ENCODE data around the gene NFYA.

Gene NFYA

GRCh38 chr6:41085182-41085581, 12.4 kb downstream of the NFYA start:
- H3K4me1 ChIP-seq = peaks cover 1 to 7% (median 7%) of the 10 kb centered on the region in 10 experiments
- H3K36me3 ChIP-seq = peaks cover 91 to 100% (median 98%) of the 10 kb centered on the region in 11 experiments
- no peak overlapping the region for H3K4me2 ChIP-seq
- no peaks in the 10 kb centered on the region for H3K27me3 ChIP-seq
- no peak overlapping the region for H3K9ac ChIP-seq
- H3K9me3 ChIP-seq (replicated peaks in 1 of 11) = no peaks in the 10 kb centered on the region
- H3K4me3 ChIP-seq = no peak overlapping the region
- no peak for TF ChIP-seq Cebpa-rat (IDR thresholded peaks at IDR 0.05)
- no peak overlapping the region for H3K27ac ChIP-seq
- H4K20me1 ChIP-seq = peaks cover 20 to 97% (median 90%) of the 10 kb centered on the region in 11 experiments; a peak in 20 of 22 replicates

- no peak for TF ChIP-seq Cebpa-rat (IDR thresholded peaks at IDR 0.05)
- no peak overlapping the region for H3K4me3 ChIP-seq
- H3K36me3 ChIP-seq = peaks cover 96 to 100% (median 98%) of the 10 kb centered on the region in 11 experiments
- no peaks in the 10 kb centered on the region for H3K4me1 ChIP-seq
- H4K20me1 ChIP-seq = peaks cover 2 to 97% (median 84%) of the 10 kb centered on the region in 11 experiments; a peak in 21 of 22 replicates
- H3K9me3 ChIP-seq (replicated peaks in 1 of 11) = no peaks in the 10 kb centered on the region
- no peak overlapping the region for H3K9ac ChIP-seq
- H3K27me3 ChIP-seq = no peaks in the 10 kb centered on the region
- H3K4me2 ChIP-seq = no peak overlapping the region
- H3K27ac ChIP-seq = no peak overlapping the region
These were observed 15.7 kb downstream of the NFYA start for GRCh38 chr6:41088451-41088850.

GRCh38 chr6:41090841-41091761, 18.3 kb downstream of the NFYA start:
- TF ChIP-seq Cebpa-rat (IDR thresholded peaks at IDR 0.05) = no peak
- Histone ChIP-seq H3K4me1 (no peaks in the 10 kb centered on the region), H3K27ac (no peak overlapping the region), H3K4me2 (no peak overlapping the region), H3K9ac (peak overlapping the region in 2 of 11 experiments; percentile 6 to 50; a peak in 1 of 22 replicates), H3K4me3 (no peak overlapping the region), H3K36me3 (peaks cover 96 to 100% (median 98%) of the 10 kb centered on the region in 11 experiments), H3K9me3 (replicated peaks in 1 of 11) (no peaks in the 10 kb centered on the region), H4K20me1 (peaks cover 4 to 97% (median 64%) of the 10 kb centered on the region in 11 experiments; a peak in 20 of 22 replicates), H3K27me3 (no peaks in the 10 kb centered on the region)

GRCh38 chr6:41092421-41093140, 19.8 kb downstream of the NFYA start:
- no peak for TF ChIP-seq Cebpa-rat (IDR thresholded peaks at IDR 0.05)
- Histone ChIP-seq H3K27ac (no peak overlapping the region), H3K9me3 (replicated peaks in 1 of 11) (no peaks in the 10 kb centered on the region), H3K4me1 (no peaks in the 10 kb centered on the region), H4K20me1 (peaks cover 5 to 100% (median 59%) of the 10 kb centered on the region in 11 experiments; a peak in 19 of 22 replicates), H3K36me3 (peaks cover 97 to 100% (median 100%) of the 10 kb centered on the region in 11 experiments), H3K4me2 (no peak overlapping the region), H3K4me3 (no peak overlapping the region), H3K9ac (no peak overlapping the region), H3K27me3 (no peaks in the 10 kb centered on the region)

GRCh38 chr6:41093729-41094128, 21.0 kb downstream of the NFYA start:
- Histone ChIP-seq H3K27me3 (no peaks in the 10 kb centered on the region), H3K4me2 (no peak overlapping the region), H3K36me3 (peaks cover 97 to 100% (median 100%) of the 10 kb centered on the region in 11 experiments), H4K20me1 (peaks cover 9 to 100% (median 57%) of the 10 kb centered on the region in 11 experiments; a peak in 19 of 22 replicates), H3K9ac (no peak overlapping the region), H3K27ac (no peak overlapping the region), H3K4me1 (peaks cover 0 to 4% (median 0%) of the 10 kb centered on the region in 10 experiments; a peak in 2 of 20 replicates), H3K4me3 (no peak overlapping the region), H3K9me3 (replicated peaks in 1 of 11) (no peaks in the 10 kb centered on the region)
- TF ChIP-seq Cebpa-rat (IDR thresholded peaks at IDR 0.05) = no peak

- H3K27me3 ChIP-seq = no peaks in the 10 kb centered on the region
- no peak overlapping the region for H3K4me2 ChIP-seq
- peaks cover 92 to 100% (median 96%) of the 10 kb centered on the region in 11 experiments for H3K36me3 ChIP-seq
- H4K20me1 ChIP-seq = peaks cover 9 to 100% (median 52%) of the 10 kb centered on the region in 11 experiments; a peak in 18 of 22 replicates
- no peak for TF ChIP-seq Cebpa-rat (IDR thresholded peaks at IDR 0.05)
- no peak overlapping the region for H3K9ac ChIP-seq
- H3K27ac ChIP-seq = no peak overlapping the region
- H3K4me1 ChIP-seq = peaks cover 0 to 4% (median 0%) of the 10 kb centered on the region in 10 experiments; a peak in 2 of 20 replicates
- no peak overlapping the region for H3K4me3 ChIP-seq
- H3K9me3 ChIP-seq (replicated peaks in 1 of 11) = no peaks in the 10 kb centered on the region
These were observed 24.8 kb downstream of the NFYA start for GRCh38 chr6:41097467-41098090.

- Histone ChIP-seq H4K20me1 (peaks cover 9 to 100% (median 50%) of the 10 kb centered on the region in 11 experiments; a peak in 18 of 22 replicates), H3K36me3 (peaks cover 84 to 100% (median 88%) of the 10 kb centered on the region in 11 experiments), H3K4me1 (peaks cover 0 to 4% (median 0%) of the 10 kb centered on the region in 10 experiments; a peak in 2 of 20 replicates)
These were observed 25.6 kb downstream of the NFYA start for GRCh38 chr6:41098366-41098765.

GRCh38 chr6:41100871-41101287, 28.1 kb downstream of the NFYA start:
- TF ChIP-seq Cebpa-rat (IDR thresholded peaks at IDR 0.05) = no peak
- Histone ChIP-seq H4K20me1 (peaks cover 7 to 84% (median 50%) of the 10 kb centered on the region in 11 experiments; a peak in 18 of 22 replicates), H3K27ac (no peak overlapping the region), H3K4me3 (no peak overlapping the region), H3K4me1 (peaks cover 0 to 4% (median 0%) of the 10 kb centered on the region in 10 experiments; a peak in 2 of 20 replicates), H3K36me3 (peaks cover 59 to 77% (median 63%) of the 10 kb centered on the region in 11 experiments), H3K9me3 (replicated peaks in 1 of 11) (no peaks in the 10 kb centered on the region), H3K4me2 (no peak overlapping the region), H3K27me3 (no peaks in the 10 kb centered on the region), H3K9ac (no peak overlapping the region)

More at GRCh38 chr6:41098366-41098765, 25.6 kb downstream of the NFYA start:
- no peaks in the 10 kb centered on the region for H3K27me3 ChIP-seq
- H3K4me2 ChIP-seq = no peak overlapping the region
- no peak overlapping the region for H3K27ac ChIP-seq
- TF ChIP-seq Cebpa-rat (IDR thresholded peaks at IDR 0.05) = no peak
- H3K4me3 ChIP-seq = no peak overlapping the region
- no peaks in the 10 kb centered on the region for H3K9me3 ChIP-seq (replicated peaks in 1 of 11)
- no peak overlapping the region for H3K9ac ChIP-seq

All from BLaER1 treated with 17β-estradiol and CSF1 and Interleukin-3, amounts not matched to agents 10 nM and 100 nM (cell line).